B cell (primary cell): ENCODE results near the gene NEO1. TPM values are rescaled to one million over a fixed set of nuclear protein-coding genes. Genes with fewer than 3 reads are reported as not detected.

Experiments used
- ATAC-seq: fragments of 200-7000 bp; cut with Tn5 transposase; one replicate; pipeline ENCODE4 v1.10.0; 2021; ENCODE audit warnings: low read depth, mild to moderate bottlenecking, moderate number of reproducible peaks, moderate library complexity
- CTCF ChIA-PET: fragments of 350-600 bp; sonication (Branson Sonifier 250); formaldehyde crosslinking; loops from one replicate; lab custom pipeline; 2021; ENCODE audit warnings: antibody characterized with exemption, inconsistent platforms; lab: Charles Lee
- POLR2A ChIA-PET: fragments of 350-600 bp; sonication (Branson Sonifier 250); formaldehyde crosslinking; loops from one replicate; lab custom pipeline; 2021; ENCODE audit warnings: antibody characterized with exemption; lab: Charles Lee
- DNase-seq: peaks from one replicate; pipeline ENCODE4 v3.0.0; 2013
- H2AFZ ChIP-seq: 2 replicates; pipeline ENCODE4 v1.6.1; 2012; ENCODE audit warnings: mild to moderate bottlenecking, low read depth, low read length; ENCODE audit not compliant: insufficient read depth, poor library complexity, severe bottlenecking
- H3K27ac ChIP-seq, 2 donors: 1 replicate in 1 of 2; 2 replicates in 1 of 2; pipeline ENCODE4 v1.5.1; 2012 to 2013; ENCODE audit warnings: low read length in 2 of 2, mild to moderate bottlenecking in 2 of 2, moderate library complexity in 1 of 2
- H3K27me3 ChIP-seq, 4 experiments: fragments of 200-600 bp in 1 of 4; sonication (generic) in 1 of 4; replicated peaks in 1 of 4; 1 replicate in 2 of 4; 2 replicates in 2 of 4; pipeline versions ENCODE4 v1.6.1 to v1.7.0; 2013 to 2016; ENCODE audit warnings: low read length in 3 of 4, mild to moderate bottlenecking in 2 of 4, mixed read lengths in 1 of 4, moderate library complexity in 1 of 4; ENCODE audit not compliant: insufficient read depth in 4 of 4, control insufficient read depth in 3 of 4; ENCODE audit errors: control extremely low read depth in 1 of 4
- H3K36me3 ChIP-seq, 2 experiments: replicated peaks in 1 of 2; 1 replicate in 1 of 2; 2 replicates in 1 of 2; pipeline versions ENCODE4 v1.6.1 to v1.7.1; 2013; ENCODE audit warnings: low read length in 1 of 2; ENCODE audit not compliant: insufficient read depth in 2 of 2, control insufficient read depth in 1 of 2; ENCODE audit errors: control extremely low read depth in 1 of 2, extremely low read depth in 1 of 2
- H3K4me1 ChIP-seq, 2 donors: fragments of 200-600 bp in 1 of 2; sonication (generic) in 1 of 2; 1 replicate in 1 of 2; 2 replicates in 1 of 2; pipeline versions ENCODE4 v1.5.1 to v1.6.1; 2013 to 2017; ENCODE audit warnings: low read length in 2 of 2; ENCODE audit not compliant: control insufficient read depth in 2 of 2, insufficient read depth in 2 of 2
- H3K4me2 ChIP-seq: replicated peaks from 2 replicates; pipeline ENCODE3; 2012; ENCODE audit warnings: mild to moderate bottlenecking, low read depth, low read length; ENCODE audit not compliant: poor library complexity, severe bottlenecking
- H3K4me3 ChIP-seq, 5 experiments: fragments of 200-600 bp in 1 of 5; sonication (generic) in 1 of 5; 1 replicate in 3 of 5; 2 replicates in 2 of 5; pipeline versions ENCODE4 v1.5.1 to v1.7.0; 2011 to 2016; ENCODE audit warnings: low read length in 4 of 5, mild to moderate bottlenecking in 4 of 5, low read depth in 2 of 5, control low read depth in 1 of 5, moderate library complexity in 1 of 5; ENCODE audit not compliant: insufficient read depth in 1 of 5; ENCODE audit errors: control extremely low read depth in 1 of 5, extremely low read depth in 1 of 5
- H3K79me2 ChIP-seq: fragments of 200-600 bp; sonication (generic); one replicate; pipeline ENCODE4 v1.6.0; 2016; ENCODE audit warnings: low read length; ENCODE audit not compliant: control insufficient read depth, insufficient read depth
- H3K9ac ChIP-seq: fragments of 200-600 bp; sonication (generic); 2 replicates; pipeline ENCODE4 v1.6.1; 2017; ENCODE audit warnings: mild to moderate bottlenecking, low read length, moderate library complexity
- H3K9me3 ChIP-seq, 3 donors: one replicate each; pipeline versions ENCODE4 v1.6.1 to v1.7.1; 2013; ENCODE audit warnings: low read length in 2 of 3; ENCODE audit not compliant: control insufficient read depth in 2 of 3, insufficient read depth in 1 of 3; ENCODE audit errors: control extremely low read depth in 1 of 3
- H4K20me1 ChIP-seq: 2 replicates; pipeline ENCODE4 v1.6.0; 2012; ENCODE audit warnings: mild to moderate bottlenecking, low read length; ENCODE audit not compliant: insufficient read depth, control insufficient read depth, poor library complexity, severe bottlenecking
- H3K27ac Mint-ChIP-seq: one replicate; pipeline ENCODE4 v1.8.0; 2021; ENCODE audit warnings: mixed read lengths
- H3K27me3 Mint-ChIP-seq: one replicate; pipeline ENCODE4 v1.8.0; 2021; ENCODE audit warnings: mixed read lengths
- H3K4me1 Mint-ChIP-seq: one replicate; pipeline ENCODE4 v1.8.0; 2021; ENCODE audit warnings: mixed read lengths
- H3K4me3 Mint-ChIP-seq: one replicate; pipeline ENCODE4 v1.8.0; 2021; ENCODE audit warnings: mixed read lengths
- H3K9me3 Mint-ChIP-seq: one replicate; pipeline ENCODE4 v1.8.0; 2022; ENCODE audit warnings: mixed read lengths; ENCODE audit not compliant: insufficient read depth
- EZH2 ChIP-seq: IDR thresholded peaks from 2 replicates; pipeline ENCODE4 v1.6.1; 2012; ENCODE audit warnings: borderline replicate concordance, low read depth, mild to moderate bottlenecking, moderate library complexity, low read length; ENCODE audit not compliant: insufficient read depth, poor library complexity, severe bottlenecking
- WGBS: methylation state at CpG from one replicate; pipeline ENCODE4 v1.1.5; 2013; ENCODE audit warnings: missing lambda C conversion rate; ENCODE audit not compliant: insufficient coverage; 5-methylcytosine and 5-hydroxymethylcytosine counted together
- intact Hi-C: fragments of 100-400 bp; cut with micrococcal nuclease; formaldehyde crosslinking; loops from one replicate; pipeline ENCODE4 v1.10.0; 2022
- polyA plus RNA-seq: library from polyadenylated mRNA; depleted of rRNA; stranded (reverse); fragments of >200 nt; gene quantifications from 2 replicates; pipeline ENCODE4 v1.2.3, GENCODE V29; 2012
- total RNA-seq, 2 donors: library from RNA; stranded (reverse); fragments of 120-200 nt in 1 of 2; gene quantifications; 1 replicate in 1 of 2; 2 replicates in 1 of 2; pipeline versions ENCODE4 v1.2.3 to v1.2.4, GENCODE V29; 2013 to 2022
- TF ChIP-seq, protein P1 (sequence below): fragments of 200-600 bp; IDR thresholded peaks from one replicate; pipeline ENCODE4 v1.8.0; 2022; ENCODE audit warnings: antibody characterized with exemption, mild to moderate bottlenecking

The NEO1 gene
- total and polyA plus RNA-seq, 2 donors (not counting 1 experiment from before 2014, with no cell fraction given): 1.3 to 3.9 TPM

DNA sequence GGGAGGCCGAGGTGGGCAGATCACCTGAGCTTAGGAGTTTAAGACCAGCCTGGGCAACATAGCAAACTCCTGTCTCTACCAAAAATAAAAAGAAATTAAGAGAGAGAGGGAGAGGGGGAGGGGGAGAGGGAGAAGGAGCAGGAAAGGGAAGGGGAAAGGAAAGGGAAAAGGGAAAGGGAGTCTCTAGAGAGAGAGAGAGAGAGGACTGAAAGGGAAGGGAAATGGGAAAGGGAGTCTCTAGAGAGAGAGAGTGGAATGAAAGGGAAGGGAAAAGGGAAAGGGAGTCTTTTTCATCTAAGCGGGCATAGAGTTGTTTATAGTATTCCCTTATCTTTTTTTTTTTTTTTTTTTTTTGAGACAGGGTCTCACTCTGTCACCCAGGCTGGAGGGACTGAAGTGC is 148.1 kb downstream of the NEO1 start:
- no peaks in the 10 kb centered on the region for H3K27me3 ChIP-seq
- H3K4me3 ChIP-seq: no peak overlapping the region
- H3K9ac ChIP-seq: no peak overlapping the region
- no peak for ATAC-seq
- Mint-ChIP-seq H3K9me3 (peaks cover 4% of the 10 kb centered on the region), H3K4me1 (no peaks in the 10 kb centered on the region), H3K27ac (no peak overlapping the region), H3K4me3 (no peak overlapping the region), H3K27me3 (peaks cover 29% of the 10 kb centered on the region)
- POLR2A ChIA-PET: no interaction called here
- no peak for TF ChIP-seq EZH2
- TF ChIP-seq, protein P1, sequence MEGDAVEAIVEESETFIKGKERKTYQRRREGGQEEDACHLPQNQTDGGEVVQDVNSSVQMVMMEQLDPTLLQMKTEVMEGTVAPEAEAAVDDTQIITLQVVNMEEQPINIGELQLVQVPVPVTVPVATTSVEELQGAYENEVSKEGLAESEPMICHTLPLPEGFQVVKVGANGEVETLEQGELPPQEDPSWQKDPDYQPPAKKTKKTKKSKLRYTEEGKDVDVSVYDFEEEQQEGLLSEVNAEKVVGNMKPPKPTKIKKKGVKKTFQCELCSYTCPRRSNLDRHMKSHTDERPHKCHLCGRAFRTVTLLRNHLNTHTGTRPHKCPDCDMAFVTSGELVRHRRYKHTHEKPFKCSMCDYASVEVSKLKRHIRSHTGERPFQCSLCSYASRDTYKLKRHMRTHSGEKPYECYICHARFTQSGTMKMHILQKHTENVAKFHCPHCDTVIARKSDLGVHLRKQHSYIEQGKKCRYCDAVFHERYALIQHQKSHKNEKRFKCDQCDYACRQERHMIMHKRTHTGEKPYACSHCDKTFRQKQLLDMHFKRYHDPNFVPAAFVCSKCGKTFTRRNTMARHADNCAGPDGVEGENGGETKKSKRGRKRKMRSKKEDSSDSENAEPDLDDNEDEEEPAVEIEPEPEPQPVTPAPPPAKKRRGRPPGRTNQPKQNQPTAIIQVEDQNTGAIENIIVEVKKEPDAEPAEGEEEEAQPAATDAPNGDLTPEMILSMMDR: no peak
- H3K4me1 ChIP-seq: no peaks in the 10 kb centered on the region
- no peaks in the 10 kb centered on the region for H3K9me3 ChIP-seq
- H3K79me2 ChIP-seq: no peaks in the 10 kb centered on the region
- H3K27ac ChIP-seq: no peak overlapping the region
- no peak overlapping the region for H2AFZ ChIP-seq
- WGBS: no CpG with 5 or more reads among the region's 2 CpGs
- H4K20me1 ChIP-seq: no peaks in the 10 kb centered on the region
- CTCF ChIA-PET: no interaction called here
- intact Hi-C loops: no loop called here
- H3K36me3 ChIP-seq: no peaks in the 10 kb centered on the region
- H3K4me2 ChIP-seq: no peak overlapping the region
- no peak for DNase-seq

DNA sequence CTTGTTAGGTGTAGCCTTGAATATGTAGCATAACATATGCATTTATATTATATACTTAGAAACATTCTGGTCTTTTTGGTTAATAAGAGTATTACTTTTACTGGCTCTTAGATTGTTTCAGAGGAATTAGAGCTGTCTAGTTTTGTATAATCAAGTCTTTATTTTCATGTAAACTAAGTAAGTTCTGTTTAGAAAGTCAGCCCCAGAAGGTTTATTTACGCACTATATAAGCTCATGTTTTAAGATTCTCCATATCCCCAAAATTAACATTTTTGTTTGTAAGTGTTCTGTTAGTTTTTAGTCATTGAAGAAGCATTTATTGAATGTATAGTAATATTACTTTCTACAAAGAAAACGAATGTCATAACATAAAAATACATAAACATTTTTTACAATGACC is 158.4 kb downstream of the NEO1 start:
- H3K9ac ChIP-seq: no peak overlapping the region
- DNase-seq: no peak
- WGBS: no CpG with 5 or more reads among the region's 2 CpGs
- peaks cover 15% of the 10 kb centered on the region for H3K27me3 Mint-ChIP-seq
- H3K9me3 ChIP-seq: peaks cover 0 to 1% (median 0%) of the 10 kb centered on the region in 3 donors
- H3K36me3 ChIP-seq: no peaks in the 10 kb centered on the region
- no peak overlapping the region for H3K4me3 ChIP-seq
- no peak overlapping the region for H3K27ac ChIP-seq
- no peak overlapping the region for H3K4me2 ChIP-seq
- ChIA-PET POLR2A (interaction anchor here (0.6 kb wide), 1 partner anchor 1419 kb away, joined by 3 read pairs; no protein-coding TSS in a partner anchor), CTCF (interaction anchor here (0.6 to 1.3 kb wide), 2 partner anchors 55 to 114 kb away, joined by 3 to 4 read pairs; no protein-coding TSS in a partner anchor)
- no peaks in the 10 kb centered on the region for H4K20me1 ChIP-seq
- no peaks in the 10 kb centered on the region for H3K4me1 ChIP-seq
- intact Hi-C loops: no loop called here
- no peaks in the 10 kb centered on the region for H3K9me3 Mint-ChIP-seq
- peaks cover 0 to 3% (median 1%) of the 10 kb centered on the region in 4 experiments for H3K27me3 ChIP-seq
- H3K4me3 Mint-ChIP-seq: no peak overlapping the region
- H3K4me1 Mint-ChIP-seq: no peaks in the 10 kb centered on the region
- ATAC-seq: no peak
- no peak overlapping the region for H2AFZ ChIP-seq
- TF ChIP-seq, protein P1: no peak
- no peak for TF ChIP-seq EZH2
- H3K27ac Mint-ChIP-seq: no peak overlapping the region
- H3K79me2 ChIP-seq: no peaks in the 10 kb centered on the region
